AG04450 (cell line): Measurements from ENCODE around the gene ANKRD65. TPM values are rescaled to one million over a fixed set of nuclear protein-coding genes. Genes with fewer than 3 reads are reported as not detected.
"Not testable (repeated sequence)": the region's sequence is repeated elsewhere in the genome, so short reads cannot be mapped to it uniquely, and the experiment has no call there.

Experiments used
- CTCF ChIA-PET: fragments of 300-600, 350-600 bp; formaldehyde crosslinking; extraction: SDS; loops from one replicate; lab custom pipeline; 2022; ENCODE audit warnings: antibody characterized with exemption, inconsistent platforms; lab: Charles Lee
- POLR2A ChIA-PET: fragments of 350-600 bp; formaldehyde crosslinking; extraction: SDS; loops from one replicate; lab custom pipeline; 2021; ENCODE audit warnings: antibody characterized with exemption, inconsistent platforms; lab: Yijun Ruan, JAX
- DNase-seq: peaks from one replicate; pipeline ENCODE4 v3.0.0-alpha.2; 2011; ENCODE audit warnings: low read depth, low spot score
- H3K27ac ChIP-seq: one replicate; pipeline ENCODE4 v1.5.1; 2012; ENCODE audit warnings: low read depth, low read length, control low read depth
- H3K27me3 ChIP-seq: one replicate; pipeline ENCODE4 v1.6.0; 2012; ENCODE audit warnings: low read length; ENCODE audit not compliant: control insufficient read depth, insufficient read depth
- H3K4me3 ChIP-seq: 2 replicates; pipeline ENCODE4 v1.5.1; 2011; ENCODE audit warnings: mild to moderate bottlenecking, low read depth, low read length, control low read depth
- H3K9me3 ChIP-seq: 2 replicates; pipeline ENCODE4 v1.5.1; 2012; ENCODE audit warnings: low read length; ENCODE audit not compliant: control insufficient read depth, insufficient read depth
- polyA plus RNA-seq: library from polyadenylated mRNA; depleted of rRNA; stranded (reverse); fragments of >200 nt; gene quantifications from 2 replicates; pipeline ENCODE4 v1.2.3, GENCODE V29; 2011
- TF ChIP-seq, protein P1 (sequence below): IDR thresholded peaks from 2 replicates; pipeline ENCODE4 v1.5.1; 2011; ENCODE audit warnings: low read depth, low read length, control low read depth, inconsistent platforms

The ANKRD65 gene
- polyA plus RNA-seq, 1 experiment: 0.16 TPM

DNA sequence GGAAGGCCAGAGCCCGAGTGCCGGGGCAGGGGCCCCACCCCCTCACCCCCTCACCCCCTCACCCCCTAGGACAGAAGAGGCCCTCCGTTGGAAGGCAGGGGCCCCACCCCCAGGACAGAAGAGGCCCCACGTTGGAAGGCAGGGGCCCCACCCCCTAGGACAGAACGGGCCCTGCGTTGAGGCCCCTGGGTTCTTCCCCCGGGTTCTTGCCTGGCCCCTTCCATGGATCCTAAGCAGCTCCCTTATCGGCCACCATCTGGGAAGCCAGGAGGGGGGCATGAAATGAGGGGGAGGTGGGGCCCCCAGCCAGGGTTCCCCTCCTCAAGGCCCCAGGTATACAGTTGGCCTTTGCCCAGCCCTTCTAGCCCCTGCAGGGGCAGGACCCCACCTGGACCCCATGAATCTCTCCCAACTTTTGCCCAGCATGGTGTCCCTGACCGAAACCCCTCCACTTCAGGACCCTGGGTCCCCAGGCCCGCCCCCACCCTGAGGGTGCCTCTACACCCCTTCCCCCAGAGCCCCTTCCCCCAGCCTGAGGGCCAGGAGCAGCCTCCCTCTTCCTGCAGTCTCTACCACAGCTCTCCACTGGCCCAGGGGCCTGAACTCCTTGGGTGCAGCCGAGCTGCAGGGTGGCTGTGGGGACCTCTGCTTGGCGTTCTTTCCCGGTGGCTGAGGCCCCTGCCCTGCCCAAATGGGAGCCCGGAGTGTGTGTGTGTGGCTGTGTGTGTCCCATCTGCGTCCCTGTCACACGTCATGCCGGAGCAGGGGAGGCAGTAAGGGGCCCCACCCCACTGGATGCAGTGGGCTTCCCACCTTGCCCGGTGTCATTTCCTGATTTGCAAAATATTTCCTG is 10.1 kb upstream of the ANKRD65 start:
- CTCF ChIA-PET: interaction anchor here (1.3 to 2.9 kb wide), 2 partner anchors 10 to 29 kb away, joined by 4 to 13 read pairs; no protein-coding TSS in a partner anchor
- Histone ChIP-seq H3K27ac (peak overlapping the region; percentile 2), H3K4me3 (no peak overlapping the region), H3K27me3 (no peaks in the 10 kb centered on the region), H3K9me3 (peaks cover 3% of the 10 kb centered on the region; the same call in 1 of the 2 replicates)
- POLR2A ChIA-PET: interaction anchor here (1.2 to 1.7 kb wide), 3 partner anchors 10 to 56 kb away, joined by 4 to 7 read pairs (median 5); partner anchors contain the start of genes ANKRD65, AURKAIP1 and CCNL2
- no peak for DNase-seq
- TF ChIP-seq, protein P1, sequence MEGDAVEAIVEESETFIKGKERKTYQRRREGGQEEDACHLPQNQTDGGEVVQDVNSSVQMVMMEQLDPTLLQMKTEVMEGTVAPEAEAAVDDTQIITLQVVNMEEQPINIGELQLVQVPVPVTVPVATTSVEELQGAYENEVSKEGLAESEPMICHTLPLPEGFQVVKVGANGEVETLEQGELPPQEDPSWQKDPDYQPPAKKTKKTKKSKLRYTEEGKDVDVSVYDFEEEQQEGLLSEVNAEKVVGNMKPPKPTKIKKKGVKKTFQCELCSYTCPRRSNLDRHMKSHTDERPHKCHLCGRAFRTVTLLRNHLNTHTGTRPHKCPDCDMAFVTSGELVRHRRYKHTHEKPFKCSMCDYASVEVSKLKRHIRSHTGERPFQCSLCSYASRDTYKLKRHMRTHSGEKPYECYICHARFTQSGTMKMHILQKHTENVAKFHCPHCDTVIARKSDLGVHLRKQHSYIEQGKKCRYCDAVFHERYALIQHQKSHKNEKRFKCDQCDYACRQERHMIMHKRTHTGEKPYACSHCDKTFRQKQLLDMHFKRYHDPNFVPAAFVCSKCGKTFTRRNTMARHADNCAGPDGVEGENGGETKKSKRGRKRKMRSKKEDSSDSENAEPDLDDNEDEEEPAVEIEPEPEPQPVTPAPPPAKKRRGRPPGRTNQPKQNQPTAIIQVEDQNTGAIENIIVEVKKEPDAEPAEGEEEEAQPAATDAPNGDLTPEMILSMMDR: no peak

DNA sequence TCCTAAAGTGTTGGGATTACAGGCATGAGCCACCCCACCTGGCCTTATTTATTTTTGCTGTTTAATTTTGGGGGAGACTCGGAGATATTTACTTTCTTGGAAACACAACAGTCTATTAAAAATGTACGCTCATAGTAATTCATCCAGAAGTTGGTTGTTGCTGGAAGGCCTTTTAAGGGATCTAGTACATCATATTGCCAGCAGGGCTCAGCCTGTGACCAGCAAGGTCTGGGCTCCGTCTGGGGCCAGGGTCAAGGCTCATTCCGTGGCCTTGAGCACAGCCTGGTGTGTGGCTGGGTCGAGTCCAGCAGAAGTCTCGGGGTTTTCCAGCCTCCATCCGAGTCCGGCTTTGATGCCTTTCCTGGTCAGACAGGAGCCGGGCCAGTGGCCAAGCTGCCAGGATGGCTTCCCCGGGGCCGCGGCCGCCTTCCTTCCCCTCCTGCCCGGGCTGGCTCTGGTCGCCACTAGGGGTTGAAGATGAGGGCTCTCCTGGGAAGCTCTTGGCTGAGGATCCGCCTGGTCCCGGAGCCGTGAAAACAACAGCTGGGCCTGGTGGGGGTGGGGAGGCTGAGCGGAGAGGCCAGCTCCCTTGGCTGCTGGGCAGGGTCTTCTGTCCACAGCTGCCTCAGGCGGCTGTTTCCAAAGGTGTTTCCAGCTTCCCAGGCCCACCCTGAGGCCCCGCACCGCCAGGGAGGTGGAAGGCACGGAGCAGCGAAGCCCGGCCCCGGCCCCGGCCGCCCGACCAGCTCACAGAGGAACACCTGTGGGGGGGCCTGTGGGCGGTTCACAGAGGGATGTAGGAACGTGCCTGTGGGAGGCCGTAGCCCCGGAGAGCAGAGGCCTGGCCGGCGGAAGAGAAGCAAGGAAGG is 9.3 kb upstream of the ANKRD65 start:
- TF ChIP-seq, protein P1: peak; percentile 45
- DNase-seq: no peak
- no peak overlapping the region for H3K4me3 ChIP-seq
- H3K27me3 ChIP-seq: no peaks in the 10 kb centered on the region
- peak overlapping the region; percentile 80 for H3K27ac ChIP-seq
- ChIA-PET POLR2A (interaction anchor here (0.7 to 1.7 kb wide), 5 partner anchors 9 to 55 kb away, joined by 3 to 7 read pairs (median 4); partner anchors contain the start of genes ANKRD65, AURKAIP1, CCNL2 and MRPL20), CTCF (interaction anchor here (0.6 to 2.9 kb wide), 3 partner anchors 11 to 428 kb away, joined by 4 to 13 read pairs (median 4); no protein-coding TSS in a partner anchor)
- peaks cover 3% of the 10 kb centered on the region; the same call in 1 of the 2 replicates for H3K9me3 ChIP-seq

DNA sequence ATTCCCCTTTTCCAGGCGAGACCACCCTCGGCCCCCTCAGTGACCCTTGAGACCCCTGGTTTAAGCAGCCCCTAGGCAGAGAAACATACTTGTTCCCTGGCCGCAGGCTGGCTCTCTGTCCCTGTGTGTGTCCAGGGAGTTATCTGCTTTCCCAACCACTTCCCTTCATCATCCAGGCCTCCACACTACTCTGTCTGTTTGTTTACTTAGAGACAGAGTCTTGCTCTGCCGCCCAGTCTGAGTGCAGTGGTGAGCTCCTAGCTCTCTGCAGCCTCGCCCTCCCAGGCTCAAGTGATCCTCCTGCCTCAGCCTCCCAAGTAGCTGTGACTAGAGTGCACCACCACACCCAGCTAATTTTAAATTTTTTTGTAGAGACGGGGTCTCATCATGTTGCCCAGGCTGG is 8.6 kb upstream of the ANKRD65 start:
- POLR2A ChIA-PET: interaction anchor here (0.7 to 1.7 kb wide), 4 partner anchors 9 to 30 kb away, joined by 3 to 7 read pairs (median 4); partner anchors contain the start of genes ANKRD65, CCNL2 and MRPL20

DNA sequence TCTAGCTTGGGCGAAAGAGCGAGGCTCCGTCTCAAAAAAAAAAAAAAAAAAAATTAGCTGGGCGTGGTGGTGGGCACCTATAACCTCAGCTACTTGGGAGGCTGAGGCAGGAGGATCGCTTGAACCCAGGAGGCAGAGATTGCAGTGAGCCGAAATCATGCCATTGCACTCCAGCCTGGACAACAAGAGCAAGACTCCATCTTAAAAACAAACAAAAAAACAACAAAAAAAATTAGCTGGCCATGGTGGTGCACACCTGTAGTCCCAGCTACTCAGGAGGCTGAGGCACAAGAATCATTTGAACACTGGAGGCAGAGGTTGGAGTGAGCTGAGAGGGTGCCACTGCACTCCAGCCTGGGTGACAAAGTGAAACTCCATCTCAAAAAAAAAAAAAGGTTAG is 7.9 kb upstream of the ANKRD65 start:
- POLR2A ChIA-PET: interaction anchor here (0.6 to 1.6 kb wide), 2 partner anchors 21 to 54 kb away, joined by 4 read pairs; partner anchors contain the start of gene AURKAIP1
- not testable (repeated sequence) for H3K9me3 ChIP-seq, H3K27ac ChIP-seq, DNase-seq, H3K4me3 ChIP-seq, H3K27me3 ChIP-seq
- CTCF ChIA-PET: interaction anchor here (0.6 to 2.9 kb wide), 2 partner anchors 12 to 21 kb away, joined by 3 to 13 read pairs; no protein-coding TSS in a partner anchor

More for the DNA sequence above, 8.6 kb upstream of the ANKRD65 start:
- CTCF ChIA-PET: interaction anchor here (0.6 to 2.9 kb wide), 3 partner anchors 11 to 27 kb away, joined by 3 to 13 read pairs (median 4); no protein-coding TSS in a partner anchor
- Histone ChIP-seq H3K27ac (no peak overlapping the region), H3K9me3 (peaks cover 3% of the 10 kb centered on the region; the same call in 1 of the 2 replicates), H3K27me3 (no peaks in the 10 kb centered on the region), H3K4me3 (no peak overlapping the region)
- TF ChIP-seq, protein P1: no peak
- no peak for DNase-seq

DNA sequence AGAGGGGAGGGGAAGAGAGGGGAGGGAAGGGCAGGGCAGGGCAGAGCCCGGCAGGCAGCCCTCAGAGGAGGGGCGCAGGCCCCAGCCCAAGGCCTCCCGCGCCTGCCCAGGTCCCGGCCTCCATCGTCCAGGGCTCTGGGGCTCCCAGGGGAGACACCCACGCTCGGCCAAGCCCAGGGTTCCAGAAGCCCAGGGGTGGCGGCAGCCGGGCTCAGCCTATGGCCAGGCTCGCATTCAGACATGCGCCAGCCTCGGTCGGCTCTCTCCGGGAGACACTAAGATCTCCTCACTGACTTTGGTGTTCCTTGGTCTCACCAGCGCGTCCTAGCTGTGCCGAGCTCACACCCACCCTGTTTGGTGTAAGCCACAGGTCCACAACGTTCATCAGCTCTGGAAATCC is 7.1 kb upstream of the ANKRD65 start:
- no peaks in the 10 kb centered on the region for H3K27me3 ChIP-seq
- ChIA-PET POLR2A (interaction anchor here (1.6 kb wide), 1 partner anchor 21 kb away, joined by 4 read pairs; no protein-coding TSS in a partner anchor), CTCF (no interaction called here)
- H3K27ac ChIP-seq: no peak overlapping the region
- H3K9me3 ChIP-seq: peaks cover 3% of the 10 kb centered on the region; the same call in 1 of the 2 replicates
- DNase-seq: no peak
- TF ChIP-seq, protein P1: no peak
- no peak overlapping the region for H3K4me3 ChIP-seq
